Vagina (tissue), 2 donors: ENCODE data around the gene CACNA1C.

Experiments used
- POLR2A ChIP-seq, 2 donors: fragments of 450-650 bp; IDR thresholded peaks; one replicate each; pipeline ENCODE4 v1.6.1; 2017; ENCODE audit warnings: antibody characterized with exemption in 2 of 2, mild to moderate bottlenecking in 2 of 2, moderate library complexity in 2 of 2
- POLR2AphosphoS5 ChIP-seq, 2 donors: sonication (generic); formaldehyde crosslinking; IDR thresholded peaks; one replicate each; pipeline ENCODE4 v1.9.0; 2017; ENCODE audit warnings: antibody characterized with exemption in 2 of 2, mild to moderate bottlenecking in 2 of 2, low read depth in 1 of 2; ENCODE audit not compliant: insufficient read depth in 1 of 2
- TF ChIP-seq, protein P1 (sequence below), 3 experiments: fragments of 450-650 bp in 2 of 3; fragments of 200-600 bp in 1 of 3; sonication (generic) in 1 of 3; IDR thresholded peaks; one replicate each; pipeline ENCODE4 v1.5.1; 2017 to 2019; ENCODE audit warnings: antibody characterized with exemption in 3 of 3, mild to moderate bottlenecking in 2 of 3, moderate library complexity in 2 of 3

DNA sequence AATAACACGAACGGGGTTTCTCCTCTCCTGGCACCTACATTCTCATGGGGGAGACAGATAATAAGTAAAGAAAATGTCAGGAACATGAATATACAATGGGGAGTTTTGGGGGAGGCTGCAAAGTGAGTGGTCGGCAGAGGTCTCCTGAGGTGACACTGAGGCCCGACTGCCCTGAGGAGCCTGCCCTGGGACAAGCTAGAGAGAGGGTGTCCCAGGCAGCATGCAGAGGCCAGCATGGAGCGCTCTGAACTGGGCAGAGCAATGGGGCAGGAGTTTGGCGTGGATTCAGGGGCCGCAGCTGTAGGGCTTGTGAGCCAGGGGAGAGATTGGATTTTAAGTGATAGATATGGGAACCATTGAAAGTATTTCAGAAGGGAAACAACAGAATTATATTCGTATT, 320.5 kb downstream of the CACNA1C start:
- TF ChIP-seq, protein P1, sequence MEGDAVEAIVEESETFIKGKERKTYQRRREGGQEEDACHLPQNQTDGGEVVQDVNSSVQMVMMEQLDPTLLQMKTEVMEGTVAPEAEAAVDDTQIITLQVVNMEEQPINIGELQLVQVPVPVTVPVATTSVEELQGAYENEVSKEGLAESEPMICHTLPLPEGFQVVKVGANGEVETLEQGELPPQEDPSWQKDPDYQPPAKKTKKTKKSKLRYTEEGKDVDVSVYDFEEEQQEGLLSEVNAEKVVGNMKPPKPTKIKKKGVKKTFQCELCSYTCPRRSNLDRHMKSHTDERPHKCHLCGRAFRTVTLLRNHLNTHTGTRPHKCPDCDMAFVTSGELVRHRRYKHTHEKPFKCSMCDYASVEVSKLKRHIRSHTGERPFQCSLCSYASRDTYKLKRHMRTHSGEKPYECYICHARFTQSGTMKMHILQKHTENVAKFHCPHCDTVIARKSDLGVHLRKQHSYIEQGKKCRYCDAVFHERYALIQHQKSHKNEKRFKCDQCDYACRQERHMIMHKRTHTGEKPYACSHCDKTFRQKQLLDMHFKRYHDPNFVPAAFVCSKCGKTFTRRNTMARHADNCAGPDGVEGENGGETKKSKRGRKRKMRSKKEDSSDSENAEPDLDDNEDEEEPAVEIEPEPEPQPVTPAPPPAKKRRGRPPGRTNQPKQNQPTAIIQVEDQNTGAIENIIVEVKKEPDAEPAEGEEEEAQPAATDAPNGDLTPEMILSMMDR (IDR thresholded peaks at IDR 0.05): no peak
- TF ChIP-seq POLR2A (IDR thresholded peaks at IDR 0.05) (no peak), POLR2AphosphoS5 (IDR thresholded peaks at IDR 0.05; ENCODE audit: insufficient read depth in 1 of 2, low read depth in 1 of 2) (no peak)
